ENCODE results near the gene SLC27A2.
A peak's percentile ranks its signal among the peaks of the same experiment; 100 is the strongest.
"Not testable (repeated sequence)": the region's sequence is repeated elsewhere in the genome, so short reads cannot be mapped to it uniquely, and the experiment has no call there.

The SLC27A2 gene

DNA sequence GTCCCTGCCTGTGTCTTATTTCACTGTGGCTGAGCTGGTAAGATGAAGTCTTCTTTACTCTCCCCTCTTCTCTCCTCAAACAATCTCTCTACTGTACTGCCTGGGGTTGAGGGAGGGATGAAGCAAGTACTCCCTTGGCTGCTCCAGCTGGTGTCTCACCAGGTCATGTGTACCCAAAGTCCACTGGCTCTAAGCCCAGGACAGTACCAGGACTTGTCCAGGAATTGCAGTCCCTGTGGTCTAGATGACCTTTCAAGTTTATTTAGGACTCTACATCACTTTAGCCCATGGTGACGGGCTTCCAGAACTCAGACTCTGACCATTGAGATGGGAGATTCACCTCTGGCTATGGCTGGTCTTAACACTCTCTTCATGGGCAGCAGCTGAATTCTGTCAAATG lies 17.5 kb upstream of the SLC27A2 start:
- DNase-seq: no peak

DNA sequence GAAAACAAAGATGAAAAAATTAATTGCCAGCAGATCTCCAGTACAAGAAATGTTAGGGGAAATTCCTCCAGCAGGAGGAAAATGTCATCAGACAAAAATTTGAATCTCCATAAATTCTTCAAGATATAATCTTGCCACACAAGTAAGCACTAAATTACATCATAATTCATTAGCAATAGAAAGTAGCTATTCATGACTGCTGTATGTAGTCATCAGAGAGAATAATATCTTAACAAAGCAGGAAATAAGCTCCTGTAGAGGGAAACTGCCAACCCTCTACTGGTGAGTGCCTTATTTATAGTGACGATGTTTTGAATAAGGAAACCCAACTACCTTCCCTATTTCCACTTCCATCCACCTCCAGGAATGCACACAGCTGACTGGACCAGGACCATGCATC lies 15.8 kb upstream of the SLC27A2 start:
- no peak for DNase-seq

DNA sequence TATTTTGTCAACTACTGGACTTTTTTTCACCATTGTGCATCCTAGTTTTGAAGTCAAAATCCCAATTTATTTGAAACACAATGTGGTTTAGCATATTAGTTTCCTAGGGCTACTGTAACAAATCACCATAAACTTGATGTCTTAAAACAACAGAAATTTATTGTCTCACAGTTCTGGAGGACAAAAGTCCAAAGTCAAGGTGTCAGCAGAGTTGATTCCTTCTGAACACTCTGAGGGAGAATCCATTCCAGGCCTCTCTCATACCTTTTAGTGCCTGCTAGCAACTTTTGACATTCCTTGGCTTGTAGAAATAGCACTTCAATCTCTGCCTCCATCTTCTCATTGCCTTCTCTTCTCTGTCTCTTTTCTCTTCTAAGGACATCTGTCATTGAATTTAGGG lies 14.9 kb upstream of the SLC27A2 start:
- no peak for DNase-seq

DNA sequence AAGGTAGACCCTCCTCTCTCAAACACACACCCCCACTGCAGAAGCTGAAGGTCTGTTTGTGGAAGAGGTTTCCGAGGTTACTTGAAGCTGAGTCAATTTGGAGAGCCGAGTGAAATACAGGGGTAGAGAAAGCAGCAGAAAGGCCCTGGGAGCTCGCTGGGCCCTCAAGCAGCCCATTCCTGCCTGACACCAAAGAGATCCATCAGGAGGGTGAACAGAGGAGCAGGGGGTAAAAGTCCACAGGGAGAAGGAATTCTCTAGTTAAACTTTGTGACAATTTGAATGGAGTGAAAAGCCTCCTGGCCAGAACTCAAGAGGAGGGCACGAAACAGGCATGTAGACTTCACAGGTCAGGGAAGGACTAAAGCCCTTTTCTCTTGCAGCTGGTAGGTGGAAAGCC lies 13.6 kb upstream of the SLC27A2 start:
- no peak for DNase-seq

DNA sequence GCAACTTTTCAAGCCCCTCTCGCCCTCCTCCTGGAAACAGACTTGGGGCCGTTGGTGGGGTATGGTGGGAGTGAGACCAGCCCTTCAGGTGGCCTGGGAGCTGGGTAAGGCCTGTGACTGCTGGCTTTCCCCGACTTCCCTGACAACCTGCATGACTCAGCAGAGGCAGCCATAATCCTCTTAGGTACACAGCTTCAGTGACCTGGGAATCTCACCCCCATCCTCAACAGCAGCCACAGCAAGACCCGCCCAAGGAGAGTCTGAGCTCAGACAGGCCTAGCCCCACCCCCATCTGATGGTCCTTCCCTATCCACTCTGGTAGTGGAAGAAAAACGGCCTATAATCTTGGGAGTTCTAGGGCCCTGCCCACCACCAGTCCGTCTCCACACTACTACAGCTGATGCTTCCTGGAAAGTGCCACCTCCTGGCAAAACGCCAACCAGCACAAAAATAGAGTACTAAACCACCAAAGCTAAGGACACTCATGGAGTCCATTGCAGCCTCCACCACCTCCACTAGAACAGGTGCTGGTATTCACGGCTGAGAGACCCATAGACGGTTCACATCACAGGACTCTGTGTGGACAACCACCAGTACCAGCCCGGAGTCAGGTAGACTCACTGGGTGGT lies 13.1 kb upstream of the SLC27A2 start:
- DNase-seq: no peak

- not testable (repeated sequence) for DNase-seq
These were observed 9.6 kb upstream of the SLC27A2 start for GRCh38 chr15:50172360-50172895.

DNA sequence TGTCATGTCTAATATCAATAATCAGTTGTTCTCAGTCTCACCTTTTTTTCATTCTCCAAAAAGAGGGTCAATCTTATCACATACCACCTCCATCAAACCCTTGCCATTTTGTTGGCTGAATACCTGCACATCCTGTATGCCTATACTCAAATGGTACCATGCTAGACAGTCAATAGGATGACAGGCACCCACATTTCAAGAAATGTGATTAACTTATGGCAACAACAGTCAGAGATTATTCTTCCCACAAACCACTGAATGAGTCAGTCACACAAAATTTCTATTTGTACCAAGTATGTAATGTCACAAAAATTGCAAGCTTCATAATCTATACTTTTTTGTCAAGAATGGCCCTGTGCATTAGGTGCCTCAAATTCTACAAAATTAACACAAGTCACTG lies 5.1 kb upstream of the SLC27A2 start:
- no peak for DNase-seq

DNA sequence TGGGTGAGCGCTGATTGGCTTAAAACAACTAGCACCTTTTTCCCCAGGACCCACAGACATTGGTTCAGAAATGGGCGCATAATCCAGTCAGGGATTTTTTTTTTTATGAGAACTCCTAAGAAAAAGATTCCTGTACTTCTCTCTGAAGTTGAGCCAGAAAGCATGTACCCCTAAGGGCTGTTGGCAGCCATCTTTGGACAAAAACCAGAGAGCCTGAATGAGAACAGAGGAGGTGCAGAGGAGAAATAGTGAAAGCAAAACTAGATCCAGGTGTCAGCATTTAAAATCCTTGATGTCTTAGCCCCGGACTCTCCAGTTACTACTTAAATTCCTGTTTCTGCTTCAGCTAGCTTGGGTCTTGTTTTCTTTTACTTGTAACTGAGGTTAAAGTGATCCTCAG lies 1.9 kb upstream of the SLC27A2 start:
- no peak for DNase-seq

DNA sequence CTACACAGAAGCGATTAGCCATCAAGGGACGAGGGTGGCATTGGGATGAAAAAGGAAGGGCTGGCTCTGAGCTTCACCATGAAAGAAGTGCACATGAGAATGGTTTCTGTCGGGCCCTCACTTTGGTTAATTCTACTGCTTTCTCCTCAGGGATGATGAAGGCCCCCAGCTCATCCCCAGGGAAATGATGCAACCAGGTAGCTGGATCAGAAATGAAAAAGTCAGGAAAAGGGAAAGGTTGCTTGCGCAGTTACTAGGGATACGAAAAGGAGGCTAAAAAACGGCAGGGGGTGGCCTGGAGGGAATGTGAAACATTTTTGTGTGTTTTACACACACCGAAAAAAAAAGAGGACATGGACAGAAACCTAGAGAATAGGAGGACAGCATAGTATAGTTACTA lies 1.4 kb upstream of the SLC27A2 start:
- DNase-seq: no peak

DNA sequence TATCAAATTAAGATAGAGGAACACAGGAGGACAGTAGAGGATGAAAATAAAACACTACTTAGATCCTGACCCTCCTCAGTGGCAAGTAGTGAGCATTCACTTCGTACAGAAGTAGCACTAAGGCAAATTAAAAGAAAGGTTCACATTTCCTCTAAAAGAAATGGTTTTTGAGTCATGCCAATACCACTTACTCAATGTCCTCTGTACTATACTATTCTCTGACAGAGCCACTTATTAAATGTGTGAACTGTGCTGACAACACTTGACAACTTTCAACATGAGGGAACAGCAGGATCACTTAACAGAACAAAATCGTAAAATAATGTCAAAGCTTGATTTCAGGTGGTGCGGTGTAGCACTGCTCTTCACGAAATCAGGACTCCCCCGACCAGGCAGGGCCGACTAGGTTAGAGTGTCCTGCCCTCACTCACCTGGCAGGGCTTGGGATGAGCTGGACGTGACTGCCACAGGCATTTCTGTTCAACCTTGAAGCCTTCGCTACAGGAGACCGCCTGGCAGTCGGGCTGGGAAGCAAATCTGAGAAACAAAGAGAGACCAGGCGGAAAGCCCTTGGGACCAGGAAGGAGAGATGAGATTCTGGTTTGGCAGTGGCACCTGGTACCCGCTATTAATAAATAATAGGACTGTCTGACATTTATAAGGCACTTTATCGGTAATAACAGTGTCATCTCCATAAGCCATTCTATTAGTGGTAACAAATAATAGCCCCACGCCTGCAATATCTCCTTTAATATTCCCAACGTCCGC lies 611 bp upstream of the SLC27A2 start:
- DNase-seq: no peak

GRCh38 chr15:50182219-50183013 lies 420 bp downstream of the SLC27A2 start:
- no peak for DNase-seq

DNA sequence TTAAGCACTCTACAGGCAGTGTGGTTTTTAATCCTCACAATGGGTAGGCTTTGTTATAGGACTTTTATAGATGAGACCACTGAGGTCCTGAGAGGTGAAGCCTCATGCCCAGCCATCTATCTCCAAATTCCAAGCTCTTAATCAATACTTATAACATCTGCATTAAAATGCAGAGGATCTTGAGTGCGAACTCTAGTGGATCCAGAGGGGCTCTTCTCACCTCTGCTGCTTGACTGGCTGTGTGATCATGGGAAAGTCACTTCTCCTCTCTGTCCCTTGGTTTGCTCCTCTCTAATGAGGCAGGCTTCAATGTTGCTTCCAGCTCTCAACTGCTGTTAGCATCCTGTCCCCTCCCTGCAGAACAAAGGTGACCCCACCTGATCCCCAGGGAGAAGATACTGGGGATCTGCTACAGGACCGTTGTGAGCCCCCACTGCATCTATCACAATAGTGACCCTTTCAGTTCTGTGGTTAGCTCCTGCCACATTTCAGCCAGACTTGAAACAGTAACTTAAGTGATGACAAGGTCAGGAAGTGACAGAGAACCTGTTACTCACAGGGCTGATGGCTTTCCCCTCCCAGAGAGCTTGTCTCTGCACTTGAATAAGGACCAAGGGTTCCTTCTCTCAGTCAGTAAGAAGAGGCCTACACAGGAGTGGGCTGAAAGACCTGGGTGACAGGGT lies 1.3 kb downstream of the SLC27A2 start:
- peak in 1 of 2 donors; percentile 18 for DNase-seq

GRCh38 chr15:50184863-50185504 lies 3.0 kb downstream of the SLC27A2 start:
- DNase-seq: no peak

DNA sequence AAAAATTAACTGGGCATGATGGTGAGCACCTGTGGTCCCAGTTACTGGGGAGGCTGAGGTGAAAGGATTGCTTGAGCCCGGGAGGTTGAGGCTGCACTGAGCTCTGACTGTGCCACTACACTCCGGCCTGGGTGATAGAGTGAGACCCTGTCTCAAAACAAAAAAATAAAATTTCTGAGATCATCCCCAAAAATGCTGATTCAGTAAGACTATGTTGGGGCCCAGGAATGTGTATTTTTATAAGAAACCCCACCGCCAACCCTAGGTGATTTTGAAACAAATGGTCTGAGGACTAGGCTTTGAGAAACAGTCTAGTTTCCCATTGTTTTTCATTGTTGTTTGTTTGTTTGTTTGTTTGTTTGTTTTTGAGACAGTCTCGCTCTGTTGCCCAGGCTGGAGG lies 4.1 kb downstream of the SLC27A2 start:
- DNase-seq: no peak

DNA sequence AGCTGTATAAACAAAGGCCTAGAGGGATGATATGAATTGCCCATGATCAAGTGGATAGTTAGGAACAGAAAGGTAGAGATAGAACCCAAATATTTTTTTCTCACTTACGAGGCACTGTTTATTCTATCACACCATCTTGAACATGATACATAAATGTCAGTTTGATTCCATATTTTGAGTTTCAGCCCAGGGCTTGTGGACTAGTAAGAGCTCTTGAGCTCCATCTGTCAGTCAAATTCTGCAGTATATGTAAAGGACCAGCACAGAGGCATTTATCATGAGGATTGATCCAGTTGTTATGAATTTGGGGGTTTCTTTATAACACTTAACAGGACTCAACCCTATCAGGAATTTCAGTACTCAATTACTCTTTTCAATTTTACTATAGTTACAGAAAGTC lies 4.8 kb downstream of the SLC27A2 start:
- no peak for DNase-seq

GRCh38 chr15:50187525-50187924 lies 5.5 kb downstream of the SLC27A2 start:
- DNase-seq: no peak

DNA sequence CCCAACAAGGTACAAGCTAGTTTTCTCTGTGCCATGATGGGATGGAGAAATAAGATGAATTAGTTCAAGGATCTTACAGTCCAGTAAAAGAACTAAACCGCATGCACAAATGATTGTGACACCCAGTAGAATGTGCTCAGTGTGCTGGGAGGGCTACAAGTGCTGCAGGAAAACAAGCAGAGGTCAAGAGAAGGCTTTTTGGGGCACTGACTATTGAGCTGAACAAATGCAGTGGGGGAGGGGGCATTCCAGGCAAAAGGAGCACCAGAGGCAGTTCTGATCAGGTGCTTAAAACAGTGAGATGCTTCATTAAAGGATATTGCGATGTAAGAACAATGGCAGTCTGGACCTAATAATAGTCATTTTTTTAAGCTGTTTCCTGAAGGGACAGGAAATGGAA lies 6.0 kb downstream of the SLC27A2 start:
- no peak for DNase-seq

- DNase-seq: not testable (repeated sequence)
These were observed 6.8 kb downstream of the SLC27A2 start for GRCh38 chr15:50188793-50189192.

DNA sequence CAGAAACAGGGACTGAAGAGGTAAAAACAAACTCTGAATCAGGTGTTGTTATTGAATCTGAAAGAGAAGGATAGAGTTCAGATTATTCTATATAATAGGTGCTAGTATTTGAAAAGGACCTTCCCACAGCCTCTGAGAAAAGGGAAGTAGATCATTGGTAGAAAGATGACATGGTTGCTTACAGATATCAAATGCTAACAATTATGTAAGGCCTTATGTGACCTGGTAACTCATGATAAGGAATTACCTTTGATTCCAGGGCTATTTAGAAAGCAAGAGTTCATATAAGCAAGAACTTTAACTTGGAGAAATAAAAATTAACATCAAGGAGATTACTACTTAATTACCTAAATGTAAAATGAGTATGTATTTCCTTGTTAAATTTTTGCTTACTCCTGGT lies 7.6 kb downstream of the SLC27A2 start:
- no peak for DNase-seq

DNA sequence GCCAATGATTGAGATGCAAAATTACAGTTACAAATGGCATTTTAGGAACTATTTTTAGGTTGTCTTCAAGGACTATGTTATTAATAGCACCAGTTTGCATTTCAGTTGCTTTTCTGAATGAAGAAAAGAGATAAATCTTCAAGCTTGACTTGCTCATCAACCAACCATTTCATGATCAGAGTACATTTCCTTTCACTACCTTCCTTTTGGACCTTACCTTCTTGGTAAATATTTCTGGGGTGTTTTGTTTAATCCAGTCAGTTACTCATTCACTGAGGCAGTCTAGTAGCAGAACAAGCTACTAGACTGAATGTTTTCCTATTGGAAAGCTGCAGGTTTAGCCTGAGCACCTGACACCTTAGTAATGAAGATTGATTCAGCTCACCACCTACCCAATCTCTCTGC lies 8.2 kb downstream of the SLC27A2 start:
- no peak for DNase-seq

DNA sequence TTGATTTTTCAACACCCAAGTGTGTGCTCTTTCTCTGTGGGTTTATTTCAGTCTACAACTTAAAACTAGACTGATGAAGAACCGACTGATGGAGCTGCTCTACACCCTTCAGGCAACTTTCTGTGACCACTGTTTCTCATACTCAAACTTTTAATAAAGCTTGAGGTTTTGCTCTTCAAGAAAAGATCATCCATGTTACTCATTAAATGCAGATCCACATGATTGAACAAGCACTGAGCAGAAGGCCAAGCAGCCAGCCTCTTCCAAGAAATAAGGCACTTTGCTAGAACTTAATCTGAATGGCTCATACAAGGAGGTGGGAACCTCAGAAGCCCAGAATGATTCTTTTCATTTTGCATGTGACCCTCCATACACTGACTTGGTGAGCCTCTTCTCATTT lies 8.7 kb downstream of the SLC27A2 start:
- no peak for DNase-seq

DNA sequence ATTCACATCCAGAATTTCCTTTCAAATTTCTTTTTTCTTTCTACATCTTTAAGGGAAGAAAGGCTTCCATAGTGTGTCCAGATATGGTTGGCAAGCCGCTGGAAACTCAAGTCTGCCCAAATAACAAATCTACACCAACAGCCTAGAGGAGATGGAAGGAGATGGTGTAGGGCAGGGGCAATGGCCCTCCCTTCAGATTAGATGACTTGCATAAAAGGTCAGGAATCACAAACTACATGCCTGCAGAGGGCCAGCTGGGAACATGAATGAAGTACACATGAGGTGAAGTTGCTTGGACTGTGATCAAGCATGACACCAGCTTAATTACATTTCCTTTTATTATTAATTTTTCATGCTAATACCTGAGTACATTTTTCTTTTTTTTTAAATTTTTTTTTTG lies 10.2 kb downstream of the SLC27A2 start:
- no peak for DNase-seq

All from bone marrow (tissue), 2 donors.